Islet of Langerhans (tissue), 1 donor: ENCODE data around the gene CTDSPL2.
"Not testable (repeated sequence)": the region's sequence is repeated elsewhere in the genome, so short reads cannot be mapped to it uniquely, and the experiment has no call there.

Experiments
- FAIRE-seq: peaks from one replicate; lab custom pipeline; 2011; peaks lifted over from hg19 to GRCh38; lab: Jason Lieb, UNC

CTDSPL2 gene

DNA sequence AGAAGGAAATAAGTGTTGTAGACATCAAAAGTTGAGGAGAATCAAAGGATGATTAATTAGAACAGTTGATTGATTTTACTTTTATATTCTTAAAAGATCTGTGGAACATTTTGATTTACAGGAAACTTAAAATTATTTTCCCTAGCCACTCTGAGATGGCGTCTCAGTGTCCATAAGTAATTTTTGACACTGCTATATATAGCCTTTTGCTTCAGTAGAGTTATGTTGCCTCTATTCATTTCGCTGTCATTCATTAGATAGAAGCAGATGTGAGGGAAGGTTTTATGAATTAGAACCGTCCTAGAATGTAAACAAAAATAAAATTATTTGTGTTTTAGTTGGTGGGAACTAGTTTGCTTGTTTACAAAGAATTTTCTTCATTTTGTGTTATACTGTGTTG is 58.5 kb downstream of the CTDSPL2 start:
- FAIRE-seq: no peak

DNA sequence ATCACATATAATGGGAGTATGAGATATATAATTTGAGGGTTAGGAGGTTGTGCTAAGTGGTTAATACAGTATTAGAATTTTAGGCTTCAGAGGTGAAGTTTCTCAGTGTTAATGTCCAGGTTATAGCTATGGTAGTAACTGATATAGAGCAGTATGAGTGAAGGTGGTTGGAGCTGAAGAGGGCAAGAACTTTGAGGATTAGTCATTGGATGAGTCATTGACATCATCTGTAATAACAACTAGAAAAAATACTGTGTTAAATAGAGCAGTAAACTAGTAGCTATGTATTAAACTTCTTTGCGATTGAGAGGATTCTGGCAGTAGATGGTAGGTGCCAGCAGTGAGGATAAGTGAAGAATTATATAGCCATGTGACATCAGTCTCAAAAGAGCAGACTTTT is 62.0 kb downstream of the CTDSPL2 start:
- FAIRE-seq: peak; percentile 90

DNA sequence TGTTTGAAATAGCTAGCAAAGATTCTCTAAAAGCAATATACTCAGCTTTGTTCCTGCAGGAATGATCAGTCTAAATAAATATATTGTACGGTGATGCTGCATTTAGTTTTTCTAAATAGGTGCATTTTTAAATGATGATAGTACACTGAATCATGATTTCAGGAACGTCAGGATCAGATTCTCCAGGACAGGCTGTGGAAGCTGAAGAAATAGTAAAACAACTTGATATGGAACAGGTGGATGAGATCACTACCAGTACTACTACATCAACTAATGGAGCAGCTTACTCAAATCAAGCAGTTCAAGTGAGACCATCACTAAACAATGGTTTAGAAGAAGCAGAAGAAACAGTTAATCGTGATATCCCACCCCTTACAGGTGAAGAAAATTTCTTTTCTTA is 63.2 kb downstream of the CTDSPL2 start:
- no peak for FAIRE-seq

DNA sequence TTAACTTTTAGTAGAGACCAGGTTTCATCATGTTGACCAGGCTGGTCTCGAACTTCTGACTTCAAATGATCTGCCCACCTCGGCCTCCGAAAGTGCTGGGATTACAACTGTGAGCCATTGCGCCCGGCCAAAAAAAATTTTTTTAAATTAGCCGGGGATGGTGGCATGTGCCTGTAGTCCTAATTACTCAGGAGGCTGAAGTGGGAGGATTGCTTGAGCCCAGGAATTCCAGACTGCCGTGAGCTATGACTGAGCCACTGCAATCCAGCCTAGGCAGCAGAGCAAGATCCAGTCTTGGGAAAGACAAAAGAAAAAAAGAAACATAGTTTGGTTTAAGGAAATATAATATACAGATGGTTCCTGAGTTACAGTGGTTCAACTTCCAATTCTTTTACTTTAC is 64.6 kb downstream of the CTDSPL2 start:
- no peak for FAIRE-seq

DNA sequence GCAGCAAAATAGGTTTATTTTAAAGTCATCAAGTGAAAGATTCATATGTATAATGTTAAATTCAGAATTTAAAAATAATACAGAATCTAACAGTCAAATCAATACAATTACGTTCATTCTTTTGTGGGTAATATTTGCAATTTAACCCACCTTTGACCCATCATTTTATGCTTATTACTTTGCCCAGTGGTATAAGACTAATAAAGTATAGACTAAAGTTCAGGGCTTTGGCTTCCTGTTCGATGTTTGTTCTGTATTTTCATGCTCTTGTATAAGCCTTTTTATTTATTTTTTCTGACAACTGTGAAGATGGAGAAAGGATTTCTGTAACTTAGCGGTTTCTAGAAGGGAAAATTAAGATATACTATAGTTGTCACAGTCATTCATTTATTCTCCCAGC is 65.2 kb downstream of the CTDSPL2 start:
- no peak for FAIRE-seq

DNA sequence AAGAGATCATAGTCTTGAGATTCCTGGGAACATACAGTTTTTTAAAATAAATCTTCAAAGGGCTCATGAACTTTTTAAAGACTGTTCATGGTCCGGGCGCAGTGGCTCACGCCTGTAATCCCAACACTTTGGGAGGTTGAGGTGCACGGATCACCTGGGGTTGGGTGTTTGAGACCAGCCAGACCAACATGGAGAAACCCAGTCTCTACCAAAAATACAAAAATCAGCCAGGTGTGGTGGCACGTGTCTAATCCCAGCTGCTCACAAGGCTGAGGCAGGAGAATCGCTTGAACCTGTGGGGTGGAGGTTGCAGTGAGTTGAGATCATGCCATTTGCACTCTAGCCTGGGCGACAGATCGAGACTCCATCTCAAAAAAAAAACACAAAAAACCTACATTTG is 68.1 kb downstream of the CTDSPL2 start:
- FAIRE-seq: no peak

DNA sequence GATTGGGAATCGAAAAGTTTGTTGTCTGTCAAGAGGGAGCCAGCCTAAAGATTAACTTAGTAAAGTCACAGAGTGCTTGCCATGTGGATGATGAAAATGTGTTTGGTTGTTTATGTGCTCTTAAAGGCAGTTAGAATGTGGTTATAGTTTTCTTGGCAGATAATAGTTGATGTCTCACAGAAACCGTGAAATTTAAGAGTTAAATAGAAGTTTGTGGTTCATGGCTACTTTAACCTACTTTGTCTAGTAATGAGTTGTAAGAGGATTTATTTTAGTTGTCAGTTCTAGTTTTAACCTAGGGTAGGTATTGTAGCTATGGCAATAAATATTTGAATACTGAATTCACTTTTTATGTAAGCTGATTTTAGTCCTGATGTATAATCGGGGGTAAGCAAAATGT is 73.1 kb downstream of the CTDSPL2 start:
- peak; percentile 82 for FAIRE-seq

DNA sequence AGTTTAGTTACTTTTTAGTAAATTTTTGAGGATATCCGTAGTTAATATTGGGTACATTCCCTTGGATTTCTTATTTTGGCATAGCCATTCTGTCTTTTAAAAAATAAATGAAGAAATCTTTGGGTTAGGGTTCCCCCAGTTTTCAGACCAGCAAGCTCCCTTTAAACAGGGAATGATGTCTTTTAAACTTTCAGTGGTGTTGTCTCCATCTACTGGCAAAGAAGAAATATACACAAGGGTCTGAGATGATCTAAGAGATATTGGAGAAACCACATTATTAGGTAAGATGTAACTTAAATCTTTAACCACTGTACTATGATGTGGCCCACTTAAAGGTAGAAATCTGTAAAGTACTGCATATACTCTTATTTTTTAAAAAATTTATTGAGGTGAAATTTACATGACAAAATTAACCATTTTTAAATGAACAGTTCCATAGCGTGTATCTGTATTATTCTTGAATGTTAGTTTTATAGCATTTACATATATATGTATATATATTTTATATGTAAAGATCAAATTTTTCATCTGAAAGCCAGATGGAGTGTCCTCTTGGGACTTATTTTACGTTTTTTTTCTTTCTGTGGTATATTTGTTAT is 74.4 kb downstream of the CTDSPL2 start:
- FAIRE-seq: peak; percentile 93

DNA sequence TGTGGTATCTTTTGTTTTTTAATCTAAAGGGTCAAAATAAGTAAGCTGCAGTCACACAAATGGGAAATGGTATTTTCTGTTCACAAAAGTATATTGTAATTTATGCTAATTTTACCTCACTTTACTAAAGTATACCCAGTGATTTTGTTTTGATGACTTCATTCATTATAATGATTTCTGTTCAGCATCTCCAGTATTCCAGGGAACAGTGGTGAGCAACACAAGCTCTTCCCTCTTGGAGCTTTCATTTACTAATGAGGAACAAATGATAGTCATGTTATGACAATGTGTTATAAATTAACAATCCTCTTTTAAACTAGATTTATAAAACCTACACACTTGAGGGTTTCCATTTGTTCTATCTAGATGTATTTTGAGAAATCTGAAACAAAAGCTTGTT is 89.0 kb downstream of the CTDSPL2 start:
- FAIRE-seq: no peak

DNA sequence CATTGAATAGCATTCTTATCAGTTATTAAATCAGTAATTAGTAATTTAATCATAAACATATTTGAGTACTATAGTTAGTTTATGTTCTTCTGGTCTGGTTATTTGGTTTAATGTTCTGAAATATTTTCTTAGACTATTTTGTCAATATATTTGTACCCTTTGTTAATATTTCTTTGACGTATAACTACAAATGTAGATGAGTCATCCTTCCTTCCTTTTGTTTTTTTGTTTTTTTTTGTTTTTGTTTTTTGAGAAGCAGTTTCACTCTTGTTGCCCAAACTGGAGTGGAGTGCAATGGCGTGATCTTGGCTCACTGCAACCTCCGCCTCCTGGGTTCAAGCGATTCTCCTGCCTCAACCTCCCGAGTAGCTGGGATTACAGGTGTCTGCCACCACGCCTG is 92.1 kb downstream of the CTDSPL2 start:
- peak; percentile 41 for FAIRE-seq

DNA sequence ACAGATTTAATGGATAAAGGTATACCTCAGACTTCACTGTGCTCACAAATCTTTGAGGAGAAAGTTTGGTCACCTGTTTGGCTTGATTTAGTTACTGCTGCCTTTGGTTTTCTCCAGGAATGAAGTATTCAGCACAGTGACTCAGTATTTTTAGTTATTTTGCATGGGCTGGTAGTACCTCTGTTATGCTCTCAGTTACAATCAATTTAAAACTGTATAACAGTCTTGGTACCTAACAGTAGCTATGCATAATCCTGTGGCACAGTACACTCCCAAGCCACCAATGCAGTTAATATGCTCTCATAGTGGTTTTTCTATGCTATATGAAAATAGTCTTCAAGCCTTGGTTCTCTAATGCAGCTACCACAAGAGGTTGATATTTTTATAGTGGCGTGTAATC is 97.6 kb downstream of the CTDSPL2 start:
- no peak for FAIRE-seq

DNA sequence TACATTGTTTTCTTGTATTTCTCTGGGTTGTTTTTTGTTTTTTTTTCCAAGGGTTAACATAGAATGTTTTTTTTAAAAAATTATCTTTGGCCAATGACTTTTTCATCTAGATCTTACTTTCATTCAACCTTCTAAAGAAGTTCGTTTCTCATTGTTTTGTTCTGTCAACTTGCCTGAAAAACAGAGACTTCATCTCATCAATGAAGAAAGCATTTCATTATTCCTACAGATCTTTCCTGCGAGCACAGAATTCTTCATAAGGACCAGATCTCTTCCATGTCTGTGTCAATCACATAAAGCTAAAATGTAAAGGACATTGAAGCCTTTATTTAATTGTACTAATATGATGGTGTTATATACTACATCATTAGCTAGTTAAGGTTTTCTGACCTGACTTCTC is 99.8 kb downstream of the CTDSPL2 start:
- FAIRE-seq: no peak

DNA sequence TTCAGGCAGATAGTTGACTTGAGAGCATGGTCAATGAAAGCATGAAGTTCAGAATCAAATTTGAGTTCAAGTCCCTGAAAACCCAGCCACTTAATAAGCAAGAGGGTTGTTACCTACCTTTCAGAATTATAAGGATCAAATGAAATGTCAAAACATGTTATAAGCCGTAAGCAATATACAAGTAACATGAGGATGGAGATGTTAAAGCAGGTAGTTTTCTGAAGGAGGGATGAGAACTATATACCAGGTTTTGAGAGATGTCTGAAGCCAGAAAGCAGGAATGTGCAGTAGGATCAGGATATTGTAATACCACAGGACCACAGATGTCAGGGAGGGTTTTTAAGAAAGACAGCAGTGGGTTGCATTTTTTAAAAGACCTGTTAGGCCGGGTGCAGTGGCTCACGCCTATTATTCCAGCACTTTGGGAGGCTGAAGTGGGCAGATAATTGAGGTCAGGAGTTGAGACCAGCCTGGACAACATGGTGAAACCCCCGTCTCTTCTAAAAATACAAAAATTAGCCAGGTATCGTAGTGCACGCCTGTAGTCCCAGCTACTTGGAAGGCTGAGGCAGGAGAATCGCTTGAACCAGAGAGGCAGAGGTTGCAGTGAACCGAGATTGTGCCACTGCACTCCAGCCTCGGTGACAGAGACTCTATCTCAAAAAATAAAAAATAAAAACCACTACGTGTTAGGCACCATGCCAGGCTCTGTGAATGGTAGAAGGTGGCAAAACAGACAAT is 102.6 kb downstream of the CTDSPL2 start:
- no peak for FAIRE-seq

DNA sequence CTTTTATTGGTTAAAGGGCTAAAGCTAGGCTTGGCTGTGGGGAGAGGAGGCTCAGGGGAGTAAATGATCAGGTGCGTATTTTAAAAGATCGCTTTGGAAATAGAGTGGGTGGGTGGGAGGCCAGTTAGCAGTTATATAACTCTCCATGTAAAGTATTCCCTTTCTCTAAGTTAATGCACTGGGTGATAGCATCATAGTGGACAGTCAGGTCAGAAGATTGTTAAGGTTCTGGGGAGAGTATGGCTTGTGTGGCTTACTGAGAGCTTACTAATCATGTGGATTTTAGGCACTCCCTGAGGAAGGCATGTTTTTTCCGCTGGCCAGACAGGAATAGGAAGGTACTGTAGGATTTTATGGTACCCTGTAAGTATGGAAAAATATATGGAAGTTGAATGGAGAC is 103.2 kb downstream of the CTDSPL2 start:
- FAIRE-seq: no peak

DNA sequence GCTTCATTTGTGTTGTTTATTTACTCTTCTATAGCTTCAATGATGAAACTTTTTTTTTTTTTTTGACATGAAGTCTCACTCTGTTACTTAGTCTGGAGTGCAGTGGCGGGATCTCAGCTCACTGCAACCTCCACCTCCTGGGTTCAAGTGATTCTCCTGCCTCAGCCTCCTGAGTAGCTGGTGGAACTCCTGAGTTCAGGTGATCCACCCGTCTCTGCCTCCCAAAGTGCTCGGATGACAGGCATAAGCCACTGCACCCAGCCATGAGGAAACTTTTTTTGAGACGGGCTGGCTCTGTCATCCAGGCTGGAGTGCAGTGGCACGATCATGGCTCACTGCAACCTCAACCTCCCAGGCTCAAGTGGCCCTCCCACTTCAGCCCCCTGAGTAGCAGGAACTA is 104.8 kb downstream of the CTDSPL2 start:
- not testable (repeated sequence) for FAIRE-seq

DNA sequence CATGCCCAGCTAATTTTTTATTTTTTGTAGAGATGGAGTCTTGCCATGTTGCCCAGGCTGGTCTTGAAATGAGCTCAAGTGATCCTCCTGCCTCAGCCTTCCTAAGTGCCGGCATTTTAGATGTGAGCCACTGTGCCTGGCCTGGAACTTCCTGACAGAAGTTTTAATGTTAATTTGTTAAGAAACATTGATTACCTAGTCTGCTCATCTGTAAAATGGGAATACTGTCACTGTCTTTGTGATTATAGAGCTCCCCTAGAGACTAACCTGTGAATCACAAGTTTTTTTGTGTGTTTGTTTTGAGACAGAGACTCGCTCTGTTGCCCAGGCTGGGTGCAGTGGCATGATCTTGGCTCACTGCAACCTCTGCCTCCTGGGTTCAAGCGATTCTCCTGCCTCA is 105.3 kb downstream of the CTDSPL2 start:
- FAIRE-seq: no peak

DNA sequence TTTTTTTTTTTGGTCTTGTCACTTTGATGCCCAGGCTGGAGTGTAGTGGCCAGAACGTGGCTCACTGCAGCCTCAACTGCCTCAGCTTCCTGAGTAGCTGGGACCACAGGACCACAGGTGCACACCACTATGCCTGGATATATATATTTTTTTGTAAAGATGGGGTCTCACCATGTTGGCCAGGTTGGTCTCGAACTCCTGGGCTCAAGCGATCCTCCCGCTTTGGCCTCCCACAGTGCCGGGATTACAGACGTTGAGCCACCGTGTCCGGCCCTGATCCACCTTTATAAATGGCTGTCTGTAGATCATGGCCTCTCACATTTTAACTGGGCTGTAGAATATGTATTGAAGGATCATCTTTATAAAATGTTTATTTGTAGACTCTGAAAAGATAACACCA is 107.7 kb downstream of the CTDSPL2 start:
- no peak for FAIRE-seq

DNA sequence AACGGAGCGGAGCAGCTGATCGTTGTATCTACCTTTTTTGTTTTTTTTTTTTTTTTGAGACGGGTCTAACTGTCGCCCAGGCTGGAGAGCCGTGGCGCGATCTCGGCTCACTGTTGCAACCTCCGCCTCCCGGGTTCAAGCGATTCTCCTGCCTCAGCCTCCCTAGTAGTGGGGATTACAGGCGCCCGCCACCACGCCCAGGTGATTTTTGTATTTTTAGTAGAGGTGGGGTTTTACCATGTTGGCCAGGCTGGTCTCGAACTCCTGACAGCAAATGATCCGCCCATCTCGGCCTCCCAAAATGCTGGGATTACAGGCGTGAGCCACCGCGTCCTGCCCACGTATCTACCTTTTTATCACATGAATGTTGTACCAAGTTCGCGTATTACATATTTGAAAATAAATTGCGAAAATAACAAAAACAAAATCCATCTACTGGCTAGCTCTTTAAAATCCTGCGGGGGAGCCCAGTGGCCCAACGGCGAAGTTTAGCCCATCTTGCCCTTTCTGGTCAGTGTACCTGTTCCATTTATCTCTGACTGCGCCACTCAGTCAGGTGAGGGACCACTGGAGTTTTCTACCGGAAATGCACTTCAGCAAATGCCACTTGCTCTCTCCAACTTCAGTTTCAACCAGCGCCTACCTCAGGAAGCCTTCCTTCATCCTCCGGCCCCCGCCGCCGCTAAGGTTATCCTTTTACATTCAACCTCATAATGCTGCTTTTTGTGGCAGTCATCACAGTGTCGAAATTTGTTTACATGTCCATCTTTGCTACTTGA is 108.3 kb downstream of the CTDSPL2 start:
- FAIRE-seq: no peak

DNA sequence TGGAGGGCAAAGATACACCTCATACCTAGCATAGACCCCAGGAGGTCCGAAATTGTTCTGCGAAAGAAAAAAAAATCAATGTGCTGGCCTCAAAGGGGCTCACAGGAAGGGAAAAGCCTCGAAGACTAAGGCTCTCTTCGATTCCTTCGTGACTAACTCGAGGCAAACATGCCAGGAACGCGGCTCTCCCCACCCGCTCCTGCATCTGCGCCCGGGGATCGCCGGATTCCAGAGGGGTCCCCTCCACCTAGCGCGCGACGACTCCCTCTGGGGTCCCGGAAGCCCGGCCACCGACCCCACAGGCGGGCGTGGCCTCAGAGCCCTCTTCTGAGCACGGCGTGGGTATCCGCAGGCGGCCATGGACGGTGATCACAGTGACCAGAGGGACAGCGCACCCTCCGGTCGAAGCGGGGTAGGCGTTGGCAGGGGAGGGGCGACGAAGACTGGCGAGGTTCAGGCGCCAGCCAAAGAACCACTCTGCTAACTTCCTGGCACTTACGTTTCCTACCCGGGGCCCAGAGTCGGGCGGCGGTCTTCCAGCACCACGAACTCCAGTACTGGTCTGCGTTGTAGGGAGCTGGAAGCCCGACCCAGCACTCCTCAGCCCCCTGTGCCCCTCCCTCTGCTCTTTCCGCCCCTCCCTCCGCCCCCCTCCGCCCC is 109.0 kb downstream of the CTDSPL2 start:
- no peak for FAIRE-seq

DNA sequence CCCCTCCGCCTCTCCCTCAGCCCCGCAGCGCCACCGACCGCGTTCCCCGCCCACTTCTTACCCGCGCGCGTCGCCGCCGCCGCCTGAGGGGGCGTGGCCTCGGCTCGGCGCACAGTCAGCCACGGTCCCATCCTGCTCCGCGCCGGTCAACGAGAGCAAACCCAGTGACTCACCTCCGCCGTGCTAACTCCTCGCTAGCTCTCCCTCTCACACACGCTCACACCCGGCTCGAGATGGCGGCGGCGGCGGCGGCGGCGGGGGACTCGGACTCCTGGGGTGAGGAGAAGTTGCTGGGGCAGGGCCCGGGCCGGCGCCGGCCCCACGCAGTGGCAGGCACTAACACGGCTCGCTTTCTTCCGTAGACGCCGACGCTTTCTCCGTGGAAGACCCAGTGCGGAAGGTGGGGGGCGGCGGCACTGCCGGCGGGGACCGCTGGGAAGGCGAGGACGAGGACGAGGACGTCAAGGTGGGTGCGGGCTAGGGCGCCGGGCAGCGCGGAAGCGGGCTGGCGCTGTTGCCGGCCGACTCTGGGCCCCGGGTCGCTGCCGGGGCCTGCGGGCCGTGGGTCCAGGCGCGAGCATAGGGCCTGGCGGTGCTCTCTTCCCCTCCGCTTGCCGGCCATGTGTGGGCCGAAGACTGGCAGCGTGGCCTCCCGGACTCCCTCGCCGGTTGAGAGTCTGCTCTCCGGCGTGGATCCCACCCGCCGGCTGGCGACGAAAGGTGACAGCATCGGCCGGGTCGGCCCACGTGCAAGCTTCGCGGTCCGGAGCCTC is 109.7 kb downstream of the CTDSPL2 start, which contains the start of gene EIF3J:
Gene EIF3J (plus strand): TSS at position 186 of the 773 bp plus-strand sequence. CDS start 48 bp downstream, at position 234.
- no peak for FAIRE-seq

DNA sequence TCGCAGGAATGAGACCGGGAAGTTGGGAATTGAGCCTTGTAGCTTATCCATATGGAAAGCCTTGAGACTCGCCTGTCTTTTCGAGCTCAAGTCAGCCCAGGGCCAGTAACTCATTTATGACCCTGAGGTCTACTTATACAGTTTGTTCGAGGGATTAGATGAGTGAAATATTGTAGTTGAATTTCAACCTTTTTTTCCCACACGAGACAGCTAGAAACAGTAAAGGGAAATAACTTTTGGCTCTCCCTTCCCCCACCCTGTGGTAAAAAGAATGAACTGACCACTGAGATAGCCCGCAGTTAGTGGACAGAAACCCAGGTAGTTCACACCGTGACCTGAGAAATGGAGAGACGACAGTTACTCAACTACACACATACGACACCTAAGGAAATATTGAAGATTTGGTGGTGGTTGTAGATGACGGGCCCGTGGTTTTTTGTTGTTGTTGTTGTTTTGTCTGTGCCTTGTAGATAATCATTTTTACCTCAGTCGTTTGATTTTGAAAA is 110.4 kb downstream of the CTDSPL2 start:
- no peak for FAIRE-seq
